ENCODE results near the gene NEIL3.

NEIL3 gene

DNA sequence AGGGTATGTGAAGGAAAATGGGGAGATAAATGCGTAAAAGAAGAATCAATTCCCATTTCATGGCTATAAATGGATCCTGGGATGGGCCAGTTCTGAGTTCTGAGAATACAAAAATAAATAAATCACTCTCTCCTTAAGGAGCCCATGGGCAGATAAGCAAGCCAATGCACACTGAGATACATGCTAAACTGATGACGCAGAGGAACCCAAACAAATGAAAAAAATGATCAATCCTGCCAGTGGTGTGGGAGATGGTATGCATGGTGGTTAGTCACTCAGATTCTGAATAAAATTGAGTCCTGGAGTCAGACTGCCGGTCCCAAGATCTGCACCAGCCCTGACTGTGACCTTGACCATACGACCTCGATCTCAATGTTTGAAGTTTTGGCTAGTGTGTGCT lies 59.7 kb downstream of the NEIL3 start:
- no peak for DNase-seq (ENCODE audit: low read depth)

- no peak for DNase-seq (ENCODE audit: low read depth)
Observed at GRCh38 chr4:177371461-177371860, 61.8 kb downstream of the NEIL3 start.

- DNase-seq (ENCODE audit: low read depth) = no peak
Observed at GRCh38 chr4:177374966-177375365, 65.3 kb downstream of the NEIL3 start.

GRCh38 chr4:177375372-177375771 lies 65.7 kb downstream of the NEIL3 start:
- no peak for DNase-seq (ENCODE audit: low read depth)

DNA sequence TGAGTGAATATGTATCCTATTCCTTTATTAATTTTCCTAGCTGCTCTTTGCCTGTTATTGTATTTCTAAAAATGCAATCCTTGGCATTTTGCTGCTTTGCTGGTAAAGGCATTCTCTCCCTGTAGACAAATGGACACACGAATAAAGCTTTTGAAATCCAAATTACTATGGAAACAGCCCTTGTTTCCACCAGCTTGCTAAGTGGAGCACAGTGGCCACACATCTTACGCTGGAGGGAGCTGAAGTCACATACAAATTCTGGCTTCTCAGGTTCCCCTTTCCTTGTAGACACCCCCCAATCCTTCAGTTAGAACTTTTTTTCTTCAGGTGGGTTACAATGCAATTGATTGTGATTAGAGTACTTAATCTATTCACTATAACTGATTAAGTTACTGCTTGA lies 66.3 kb downstream of the NEIL3 start:
- DNase-seq (ENCODE audit: low read depth) = no peak

- no peak for DNase-seq (ENCODE audit: low read depth)
Observed at GRCh38 chr4:177380730-177381287, 71.1 kb downstream of the NEIL3 start.

- DNase-seq (ENCODE audit: low read depth) = no peak
Observed at GRCh38 chr4:177381762-177382310, 72.2 kb downstream of the NEIL3 start.

DNA sequence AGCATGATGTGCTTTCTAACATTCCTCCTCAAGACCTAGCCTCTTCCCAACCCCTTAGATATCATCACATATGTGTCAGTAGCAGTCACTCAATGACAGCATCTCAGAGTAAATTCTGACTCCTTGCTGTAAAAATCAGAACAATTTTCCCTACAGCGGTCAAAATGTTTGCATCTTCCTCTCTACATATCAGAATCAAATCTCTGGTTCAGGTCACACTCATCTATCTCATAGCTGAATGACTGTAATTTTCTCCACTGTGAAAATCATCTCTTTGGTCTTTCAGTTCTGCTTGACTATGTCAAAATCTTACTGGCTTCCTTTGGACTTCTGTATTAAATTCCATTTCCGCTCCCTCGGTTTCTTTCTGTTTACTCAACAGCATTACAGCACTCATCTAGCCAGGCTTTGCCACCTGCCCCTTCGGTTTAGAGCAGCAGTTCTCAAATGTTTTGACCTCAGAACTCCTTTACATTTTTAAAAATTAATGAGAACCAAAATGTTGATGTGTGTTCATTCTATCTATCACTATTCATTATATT lies 75.3 kb downstream of the NEIL3 start:
- no peak for DNase-seq (ENCODE audit: low read depth)

DNA sequence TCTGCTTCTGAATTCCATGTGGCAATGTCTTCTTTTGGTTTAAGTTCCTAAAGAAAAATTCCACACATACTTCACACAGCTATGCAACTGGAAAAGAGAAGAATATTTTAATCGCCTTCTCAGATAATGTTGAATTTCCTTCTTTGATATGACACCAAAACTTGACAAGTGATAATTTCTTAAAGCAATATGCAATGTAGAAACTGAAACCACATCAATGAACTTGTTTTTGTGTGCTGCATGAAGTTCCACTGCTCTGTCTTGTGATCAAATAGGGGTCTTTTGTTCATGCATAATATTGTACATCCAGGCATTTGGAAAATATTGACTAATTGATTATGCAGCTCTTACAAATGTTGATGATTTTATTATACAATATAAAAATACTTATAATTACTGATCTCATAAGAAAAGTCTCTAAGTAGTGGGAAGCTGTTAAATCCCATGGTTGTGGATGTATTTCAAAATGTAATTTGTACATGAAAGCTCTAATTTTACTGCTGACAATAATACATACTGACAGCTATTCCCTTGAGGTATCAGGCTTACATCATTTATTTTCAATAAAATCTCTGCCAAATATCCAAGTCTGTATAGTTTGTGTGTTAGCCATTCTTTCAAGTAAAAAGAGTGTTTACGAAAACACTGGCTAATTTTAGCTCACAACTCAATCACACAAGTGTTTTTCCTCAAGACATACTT lies 76.1 kb downstream of the NEIL3 start:
- no peak for DNase-seq (ENCODE audit: low read depth)

DNA sequence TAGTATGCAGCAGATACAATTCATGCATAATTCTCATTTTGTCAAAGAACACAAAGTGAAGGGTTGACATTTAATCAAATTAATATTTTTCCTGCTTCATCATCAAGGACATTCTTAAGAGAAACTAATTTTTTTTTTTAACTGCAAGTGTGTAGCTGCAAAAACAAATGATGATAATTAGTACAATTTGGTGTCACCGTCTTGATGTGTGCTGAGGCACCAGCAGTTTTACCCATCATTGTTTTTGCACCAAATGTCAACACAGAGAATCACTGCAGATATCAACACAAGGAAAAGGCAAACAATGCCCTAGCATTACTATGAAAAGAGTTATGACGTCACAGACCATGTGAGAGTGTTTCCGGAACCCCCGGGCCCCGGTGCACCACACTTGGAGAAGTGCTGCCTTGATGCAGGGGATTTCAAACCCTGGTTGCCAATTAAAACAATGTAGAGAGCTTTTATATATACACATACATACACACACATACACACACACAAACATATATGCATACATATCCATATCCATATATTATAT lies 76.7 kb downstream of the NEIL3 start:
- DNase-seq (ENCODE audit: low read depth) = no peak

DNA sequence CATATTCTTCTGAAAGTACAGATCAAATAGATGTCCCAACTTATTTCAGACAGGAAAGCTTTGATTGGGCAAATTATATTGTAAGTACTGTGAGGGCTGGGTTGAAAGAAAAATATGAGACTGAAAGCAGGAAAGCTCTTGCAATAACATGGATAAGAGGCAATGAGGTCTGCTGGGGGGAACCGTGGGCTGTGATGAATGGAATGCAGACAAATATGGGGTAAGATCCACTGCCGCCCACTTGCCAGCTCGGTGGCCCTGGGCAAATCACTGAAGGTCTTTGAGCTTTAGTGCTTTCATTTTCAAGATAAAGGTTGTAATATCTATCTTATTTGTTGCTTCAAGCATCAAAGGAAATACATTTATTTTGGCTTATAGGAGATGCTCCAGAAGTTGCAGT lies 81.6 kb downstream of the NEIL3 start:
- DNase-seq (ENCODE audit: low read depth) = no peak

GRCh38 chr4:177391953-177392352 lies 82.3 kb downstream of the NEIL3 start:
- no peak for DNase-seq (ENCODE audit: low read depth)

GRCh38 chr4:177393236-177393635 lies 83.6 kb downstream of the NEIL3 start:
- no peak for DNase-seq (ENCODE audit: low read depth)

GRCh38 chr4:177396352-177396751 lies 86.7 kb downstream of the NEIL3 start:
- DNase-seq (ENCODE audit: low read depth) = no peak

DNA sequence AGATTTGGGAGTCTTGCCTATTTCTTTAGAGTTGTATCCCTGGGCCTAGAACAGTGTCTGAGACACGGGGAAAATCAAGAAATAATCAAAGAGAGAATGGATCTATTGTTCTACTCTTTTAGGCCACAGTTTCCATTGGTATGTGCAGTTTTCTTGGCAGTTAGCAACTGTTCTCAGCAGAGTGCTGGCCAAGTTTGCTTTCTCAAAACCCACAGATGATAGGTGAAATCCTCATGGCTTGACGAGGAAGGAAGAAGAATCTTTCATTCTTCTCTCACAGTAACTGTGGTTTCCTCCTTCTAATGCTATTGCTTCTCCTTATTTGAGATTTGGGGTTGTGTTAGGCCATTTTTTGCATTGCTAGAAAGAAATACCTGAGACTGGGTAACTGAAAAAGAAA lies 90.4 kb downstream of the NEIL3 start:
- DNase-seq (ENCODE audit: low read depth) = no peak

DNA sequence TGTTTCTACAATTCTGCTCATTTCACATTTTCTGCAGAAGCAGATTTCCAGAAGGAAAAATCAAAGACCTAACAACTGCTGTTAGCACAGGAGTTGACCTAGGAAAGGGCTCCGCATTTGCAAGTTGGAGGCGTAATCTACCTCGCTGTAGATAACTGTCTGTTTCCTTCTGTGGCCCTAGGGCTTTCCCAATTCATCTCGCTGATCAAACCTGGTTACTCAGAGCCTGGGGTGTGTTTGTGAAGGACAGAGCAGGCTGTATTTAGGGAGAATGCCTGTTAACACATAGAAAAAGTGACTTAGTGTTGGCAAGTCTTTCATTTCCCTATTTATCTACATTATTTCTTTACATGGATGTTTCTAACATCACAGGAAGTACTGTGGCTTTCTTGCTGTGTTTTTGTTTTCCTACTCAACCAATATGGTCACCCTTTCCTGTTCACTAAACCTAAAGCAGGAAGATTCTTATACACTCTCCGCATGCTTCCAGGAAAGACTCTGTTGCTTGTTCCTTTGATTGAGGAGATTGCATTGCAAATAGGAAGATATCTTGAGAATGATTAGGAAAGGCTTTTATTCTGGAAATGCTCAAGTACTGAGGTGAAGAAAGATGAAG lies 92.1 kb downstream of the NEIL3 start:
- no peak for DNase-seq (ENCODE audit: low read depth)

DNA sequence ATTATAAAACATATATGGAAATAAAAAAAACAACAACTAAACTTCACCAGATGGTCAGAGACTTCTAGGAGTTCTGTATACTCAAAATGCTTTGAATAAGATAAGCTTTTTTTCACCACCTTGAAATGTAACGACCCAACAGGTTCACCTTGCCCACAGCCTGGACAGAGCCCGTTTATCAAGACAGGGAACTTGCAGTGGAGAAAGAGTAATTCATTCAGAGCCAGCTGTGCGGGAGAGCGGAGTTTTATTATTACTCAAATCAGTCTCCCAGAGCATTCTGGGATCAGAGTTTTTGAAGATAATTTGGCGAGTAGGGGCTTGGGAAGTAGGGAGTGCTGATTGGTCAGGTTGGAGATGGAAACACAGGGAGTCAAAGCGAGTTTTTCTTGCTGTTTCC lies 94.1 kb downstream of the NEIL3 start:
- no peak for DNase-seq (ENCODE audit: low read depth)

GRCh38 chr4:177404342-177404741 lies 94.7 kb downstream of the NEIL3 start:
- DNase-seq (ENCODE audit: low read depth) = no peak

DNA sequence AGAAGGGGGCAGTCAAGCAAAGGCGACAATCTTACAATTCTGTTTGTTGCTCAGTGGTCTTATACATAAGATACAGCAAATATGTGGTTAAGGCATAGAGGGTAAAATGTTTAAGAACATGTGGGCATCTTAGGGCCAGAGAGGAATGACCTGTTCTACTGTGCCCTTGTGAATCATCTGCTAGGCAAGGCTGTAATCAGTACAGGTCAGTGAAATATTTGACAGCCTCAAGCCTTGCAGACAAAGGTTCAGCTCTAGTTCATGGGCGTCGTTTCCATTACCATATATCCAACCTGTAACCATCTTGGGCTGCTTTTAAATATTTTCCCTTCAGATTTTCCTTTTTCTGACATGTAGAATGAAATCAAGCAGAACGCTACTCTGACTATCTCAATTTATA lies 95.3 kb downstream of the NEIL3 start:
- no peak for DNase-seq (ENCODE audit: low read depth)

DNA sequence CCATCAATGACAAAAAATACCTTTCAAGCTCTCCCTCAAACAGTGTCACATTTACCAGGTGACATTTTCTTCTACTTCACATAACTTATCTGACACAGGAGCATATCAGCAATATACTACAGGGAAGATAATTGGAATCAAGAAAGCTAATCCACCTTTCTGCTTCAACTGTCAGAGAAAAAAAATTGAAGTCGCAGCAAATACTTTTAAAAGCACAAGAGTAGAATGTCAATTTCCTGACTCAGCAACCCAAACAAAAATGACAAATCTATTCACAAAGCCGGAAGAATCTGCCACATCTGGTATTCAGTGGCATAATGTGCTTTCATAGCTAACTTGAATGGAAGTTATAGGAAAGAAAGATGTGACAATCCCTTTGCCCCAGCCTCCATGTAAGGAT lies 95.8 kb downstream of the NEIL3 start:
- no peak for DNase-seq (ENCODE audit: low read depth)

GRCh38 chr4:177408023-177408422 lies 98.3 kb downstream of the NEIL3 start:
- DNase-seq (ENCODE audit: low read depth) = no peak

DNA sequence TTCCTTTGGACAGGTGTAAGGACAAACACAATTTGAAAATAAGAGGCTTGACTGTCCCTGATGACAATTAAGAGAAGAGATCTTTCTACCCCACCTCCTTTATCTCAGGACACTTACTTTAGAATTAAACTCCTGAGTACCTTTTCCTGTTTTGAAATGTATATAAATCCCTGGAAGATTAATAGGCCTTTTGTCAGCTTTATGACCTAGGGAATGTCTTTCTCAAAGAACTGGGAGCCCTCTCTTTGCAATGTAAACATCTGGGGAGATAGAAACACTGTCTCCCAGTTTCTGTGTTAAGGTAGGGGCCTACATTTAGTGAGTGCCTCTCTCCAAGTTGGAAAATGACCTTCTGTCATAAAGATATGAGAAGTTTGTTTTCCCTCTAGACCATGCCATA lies 100.9 kb downstream of the NEIL3 start:
- no peak for DNase-seq (ENCODE audit: low read depth)

GRCh38 chr4:177411996-177412395 lies 102.3 kb downstream of the NEIL3 start:
- DNase-seq (ENCODE audit: low read depth) = no peak
